Small intestine (tissue), 7 donors: Measurements from ENCODE around the gene MGP. TPM values are rescaled to one million over a fixed set of nuclear protein-coding genes. Genes with fewer than 3 reads are reported as not detected.

Source experiments
- DNase-seq, 2 donors: peaks; one replicate each; pipeline versions ENCODE4 v3.0.0 to v3.0.0-alpha.2; 2013
- FAIRE-seq: peaks from 2 replicates; lab custom pipeline; 2012; peaks lifted over from hg19 to GRCh38; lab: Jason Lieb, UNC
- H3K27ac ChIP-seq, 3 donors: one replicate each; pipeline ENCODE4 v1.5.1; 2013; ENCODE audit warnings: low read length in 2 of 3, mild to moderate bottlenecking in 2 of 3, control low read depth in 1 of 3, inconsistent platforms in 1 of 3, low read depth in 1 of 3, moderate library complexity in 1 of 3
- H3K27me3 ChIP-seq, 3 donors: one replicate each; pipeline ENCODE4 v1.6.1; 2013; ENCODE audit warnings: low read length in 3 of 3, inconsistent platforms in 1 of 3; ENCODE audit not compliant: control insufficient read depth in 3 of 3, insufficient read depth in 3 of 3
- H3K36me3 ChIP-seq, 3 donors: one replicate each; pipeline ENCODE4 v1.6.1; 2013; ENCODE audit warnings: low read length in 3 of 3, inconsistent platforms in 1 of 3, low read depth in 1 of 3, mild to moderate bottlenecking in 1 of 3, moderate library complexity in 1 of 3; ENCODE audit not compliant: control insufficient read depth in 3 of 3, insufficient read depth in 2 of 3
- H3K4me1 ChIP-seq, 3 donors: one replicate each; pipeline ENCODE4 v1.6.1; 2013; ENCODE audit warnings: low read length in 2 of 3, inconsistent platforms in 1 of 3, low read depth in 1 of 3, mild to moderate bottlenecking in 1 of 3, moderate library complexity in 1 of 3; ENCODE audit not compliant: control insufficient read depth in 3 of 3, insufficient read depth in 2 of 3
- H3K4me3 ChIP-seq, 3 donors: one replicate each; pipeline ENCODE4 v1.5.1; 2013; ENCODE audit warnings: low read length in 3 of 3, control low read depth in 1 of 3, inconsistent platforms in 1 of 3, low read depth in 1 of 3, mild to moderate bottlenecking in 1 of 3, moderate library complexity in 1 of 3
- H3K9me3 ChIP-seq, 2 donors: one replicate each; pipeline ENCODE4 v1.6.1; 2013; ENCODE audit warnings: low read depth in 1 of 2, low read length in 1 of 2; ENCODE audit not compliant: control insufficient read depth in 2 of 2, insufficient read depth in 1 of 2
- WGBS, 3 donors: extraction: QIAGEN DNeasy Blood & Tissue Kit; methylation state at CpG; one replicate each; pipeline ENCODE4 v1.1.7; 2013; 5-methylcytosine and 5-hydroxymethylcytosine counted together
- polyA plus RNA-seq, 4 donors: library from polyadenylated mRNA; stranded (reverse) in 3 of 4; unstranded in 1 of 4; fragments of 200-250 nt in 3 of 4; fragments of 120-200 nt in 1 of 4; gene quantifications; one replicate each; pipeline versions ENCODE4 v1.2.1 to v1.2.3, GENCODE V29; 2013
- donor health status: healthy with polysubstance abuse.
- donor health status: control.
- donor health status: control.
- donor health status: Bipolar disorder and iron deficiency.
- donor health status: healthy.

The MGP gene
- polyA plus RNA-seq, 4 donors: 10.6 to 268 (median 15.5) TPM

DNA sequence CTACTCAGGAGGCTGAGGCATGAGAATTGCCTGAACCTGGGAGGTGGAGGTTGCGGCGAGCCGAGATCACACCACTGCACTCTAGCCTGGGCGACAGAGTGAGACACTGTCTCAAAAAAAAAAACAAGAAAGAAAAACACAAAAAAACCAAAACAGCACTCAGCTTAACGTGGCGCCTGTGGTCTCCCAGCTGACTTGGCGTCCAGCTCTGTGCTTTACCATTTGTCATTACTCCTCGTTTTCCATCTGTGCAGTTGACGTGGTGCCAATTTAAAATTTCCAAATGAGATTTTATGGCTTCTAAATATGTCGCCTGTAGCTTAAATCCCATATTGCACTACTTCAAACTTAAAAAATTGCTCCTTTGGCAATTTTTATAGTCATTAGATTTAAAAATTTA lies 2.0 kb downstream of the MGP start:
- Histone ChIP-seq H3K27me3 (peaks cover 0 to 5% (median 0%) of the 10 kb centered on the region in 3 donors), H3K4me3 (no peak overlapping the region), H3K36me3 (no peaks in the 10 kb centered on the region), H3K27ac (peak overlapping the region in 2 of 3 donors; percentile 2 to 70), H3K9me3 (no peaks in the 10 kb centered on the region), H3K4me1 (no peaks in the 10 kb centered on the region)
- WGBS, 3 donors: 62 to 78% (median 77%) methylated on average over 10 of the region's 10 CpGs
- DNase-seq: no peak
- FAIRE-seq: no peak

DNA sequence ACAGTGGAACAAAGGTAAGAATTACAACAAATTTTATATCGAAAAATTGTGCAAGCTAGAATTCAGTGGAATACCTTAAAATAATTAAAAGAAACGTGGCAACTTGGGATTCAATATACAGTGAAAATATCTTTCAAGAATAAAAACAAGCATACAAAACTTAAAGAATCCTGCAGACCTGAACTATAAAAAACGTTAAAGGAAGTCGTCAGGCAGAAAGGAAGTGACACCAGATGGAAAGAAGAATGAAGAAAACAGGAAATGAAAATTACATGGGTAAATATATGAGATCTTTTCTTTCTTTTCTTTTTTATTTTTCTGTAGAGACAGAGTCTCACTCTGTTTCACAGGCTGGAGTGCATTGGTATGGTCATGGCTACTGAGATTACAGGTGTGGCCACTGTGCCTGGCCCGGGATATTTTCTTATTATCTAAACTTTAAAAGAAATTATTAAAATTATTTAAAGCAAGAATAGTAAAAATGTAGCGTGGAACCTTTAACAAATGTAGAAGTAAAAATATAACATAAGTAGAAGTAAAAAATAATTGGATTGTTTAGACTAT lies 4.7 kb downstream of the MGP start:
- H3K27me3 ChIP-seq: peaks cover 0 to 5% (median 0%) of the 10 kb centered on the region in 3 donors
- H3K4me3 ChIP-seq: no peak overlapping the region
- DNase-seq (no peak), FAIRE-seq (no peak)
- 78 to 80% (median 79%) methylated on average over 6 of the region's 6 CpGs for WGBS, 3 donors
- H3K9me3 ChIP-seq: no peaks in the 10 kb centered on the region
- H3K36me3 ChIP-seq: no peaks in the 10 kb centered on the region
- no peak overlapping the region for H3K27ac ChIP-seq
- H3K4me1 ChIP-seq: no peaks in the 10 kb centered on the region

DNA sequence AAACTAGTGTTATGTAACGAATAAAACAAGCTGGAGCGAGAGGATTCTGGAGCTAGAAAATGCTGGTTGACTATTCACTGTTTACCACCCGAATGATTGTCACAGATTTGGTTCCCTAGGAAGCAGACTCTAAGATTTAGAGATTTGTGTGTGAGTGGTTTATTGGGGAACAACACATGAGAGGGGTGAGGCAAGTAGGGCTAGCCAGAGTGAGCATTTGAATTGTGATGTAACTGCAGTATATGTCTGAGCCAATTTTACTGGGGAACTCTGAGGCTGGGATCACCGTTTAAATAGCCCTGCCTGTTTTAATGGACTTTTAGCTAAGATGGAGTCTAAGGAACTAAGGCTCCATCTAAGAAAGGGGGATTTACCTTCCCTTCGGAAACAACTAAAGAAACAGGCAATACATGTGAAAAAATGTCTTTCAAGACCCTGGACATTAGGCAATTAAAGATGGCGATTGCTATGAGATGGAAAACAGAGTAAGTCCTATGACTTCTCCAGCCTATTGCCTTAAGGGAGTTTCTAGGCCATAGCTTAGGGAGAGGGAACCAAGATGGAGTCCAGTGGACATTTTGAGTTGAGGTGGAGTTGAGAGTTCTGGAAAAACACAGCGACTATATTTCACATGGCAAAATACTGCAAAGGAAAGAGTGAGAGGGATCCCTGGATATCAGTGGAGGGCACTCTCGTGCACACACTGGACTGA lies 6.3 kb downstream of the MGP start:
- Histone ChIP-seq H3K27me3 (no peaks in the 10 kb centered on the region), H3K27ac (no peak overlapping the region), H3K36me3 (no peaks in the 10 kb centered on the region), H3K4me3 (no peak overlapping the region), H3K4me1 (no peaks in the 10 kb centered on the region), H3K9me3 (no peaks in the 10 kb centered on the region)
- FAIRE-seq (no peak), DNase-seq (no peak)
- 88 to 92% (median 91%) methylated on average over 8 of the region's 8 CpGs for whole genome bisulfite sequencing, 3 donors

DNA sequence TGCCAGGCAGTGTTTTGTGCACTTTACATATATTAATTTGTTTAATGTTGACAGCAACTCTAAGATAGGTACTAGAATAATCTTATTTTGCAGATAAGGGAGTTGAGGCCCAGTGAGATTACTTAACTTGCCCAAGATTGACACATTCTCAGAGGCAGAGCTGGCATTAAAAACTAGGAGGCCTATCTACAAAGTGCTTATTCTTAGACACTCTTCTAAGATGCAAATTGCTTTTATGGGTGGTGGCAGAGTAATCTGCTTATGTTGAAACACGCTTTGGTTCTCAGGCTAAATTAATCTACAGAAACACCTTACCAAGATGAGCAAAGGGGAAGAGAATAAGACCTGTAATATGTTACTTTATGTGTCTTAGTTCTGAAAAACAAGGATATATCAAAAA lies 7.2 kb downstream of the MGP start:
- H3K27me3 ChIP-seq: no peaks in the 10 kb centered on the region
- 83 to 93% (median 89%) methylated on average over 1 of the region's 1 CpG for WGBS, 3 donors
- DNase-seq (no peak), FAIRE-seq (no peak)
- H3K9me3 ChIP-seq: no peaks in the 10 kb centered on the region
- no peak overlapping the region for H3K4me3 ChIP-seq
- H3K4me1 ChIP-seq: no peaks in the 10 kb centered on the region
- no peak overlapping the region for H3K27ac ChIP-seq
- no peaks in the 10 kb centered on the region for H3K36me3 ChIP-seq

DNA sequence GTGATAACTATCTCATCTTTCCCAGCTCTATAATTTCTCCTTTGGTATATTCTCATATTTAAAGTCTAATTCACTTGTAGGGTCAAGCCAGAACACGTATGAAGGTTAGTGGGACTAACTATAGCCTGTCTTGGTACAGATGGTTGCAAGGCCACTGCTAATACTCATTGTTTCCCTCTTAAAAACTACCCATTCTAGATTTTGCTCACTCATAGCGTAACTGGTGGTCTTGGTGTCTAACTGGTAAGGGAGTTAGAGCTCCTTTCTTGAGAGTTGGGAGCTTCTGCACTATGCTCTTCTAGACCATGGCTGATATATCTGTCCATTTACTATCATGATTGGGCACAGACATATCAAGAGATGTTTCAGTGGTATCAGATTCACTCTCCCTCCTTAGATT lies 8.8 kb downstream of the MGP start:
- Histone ChIP-seq H3K4me3 (no peak overlapping the region), H3K27ac (no peak overlapping the region), H3K4me1 (no peaks in the 10 kb centered on the region), H3K9me3 (no peaks in the 10 kb centered on the region), H3K27me3 (no peaks in the 10 kb centered on the region), H3K36me3 (no peaks in the 10 kb centered on the region)
- no peak for FAIRE-seq
- WGBS, 3 donors: 37 to 84% (median 65%) methylated on average over 2 of the region's 2 CpGs
- DNase-seq: no peak

DNA sequence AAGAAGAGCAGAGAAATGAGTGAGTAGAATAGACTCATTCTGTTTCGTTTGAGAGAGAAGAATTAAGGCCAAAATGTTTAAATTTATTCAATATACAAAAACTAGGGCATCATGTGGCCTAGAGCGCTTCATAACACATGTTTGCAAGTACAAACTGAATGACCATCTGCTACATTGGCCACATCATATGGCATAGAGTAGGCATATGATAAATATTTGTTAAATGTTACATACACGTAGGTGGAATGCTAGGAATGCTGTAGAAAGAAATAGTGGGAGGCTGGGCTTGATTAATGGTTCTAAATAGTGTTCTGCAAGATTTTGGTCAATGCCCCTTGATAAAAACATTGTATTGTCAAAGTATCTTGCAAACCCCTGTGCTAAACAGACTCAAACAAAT lies 10.8 kb downstream of the MGP start:
- H3K9me3 ChIP-seq: no peaks in the 10 kb centered on the region
- DNase-seq: no peak
- no peaks in the 10 kb centered on the region for H3K36me3 ChIP-seq
- H3K27me3 ChIP-seq: no peaks in the 10 kb centered on the region
- no peaks in the 10 kb centered on the region for H3K4me1 ChIP-seq
- H3K27ac ChIP-seq: no peak overlapping the region
- 53 to 64% (median 60%) methylated on average over 3 of the region's 3 CpGs for WGBS, 3 donors
- no peak for FAIRE-seq
- no peak overlapping the region for H3K4me3 ChIP-seq

DNA sequence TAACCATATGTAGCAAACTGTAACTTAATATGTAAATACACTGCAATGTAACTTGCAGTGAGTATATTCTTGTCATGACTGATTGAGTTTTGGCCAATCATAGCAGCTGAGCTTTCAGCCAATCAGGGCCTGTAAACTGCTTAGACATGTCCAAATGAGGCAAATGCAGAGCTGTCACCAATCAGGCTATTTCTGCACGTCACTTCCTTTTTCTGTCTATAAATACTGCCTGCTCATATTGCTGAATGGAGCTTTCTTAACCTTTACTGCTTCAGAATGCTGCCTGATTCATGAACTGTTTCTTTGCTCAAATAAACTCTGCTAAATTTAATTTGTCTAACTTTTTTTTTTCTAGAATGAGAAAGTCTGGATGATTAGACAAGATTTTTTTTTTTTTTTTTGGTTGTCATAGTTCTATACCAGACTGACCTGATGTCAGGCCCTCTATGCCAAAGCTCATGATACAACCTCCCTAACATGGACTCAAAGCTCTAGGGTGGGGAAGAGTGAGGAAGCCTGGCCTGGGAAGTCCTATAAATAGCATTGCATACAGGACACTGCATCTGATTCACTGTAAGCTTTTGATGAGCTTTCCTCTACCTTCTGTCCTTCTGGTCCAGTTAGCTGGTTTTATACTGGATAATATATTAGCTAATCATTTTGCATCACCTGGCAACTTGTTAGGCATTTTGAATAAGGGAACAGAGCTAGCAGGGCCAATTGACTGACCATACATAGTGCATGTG lies 12.0 kb downstream of the MGP start:
- Histone ChIP-seq H3K4me1 (no peaks in the 10 kb centered on the region), H3K36me3 (no peaks in the 10 kb centered on the region), H3K27ac (no peak overlapping the region), H3K4me3 (no peak overlapping the region), H3K9me3 (no peaks in the 10 kb centered on the region), H3K27me3 (no peaks in the 10 kb centered on the region)
- DNase-seq (no peak), FAIRE-seq (no peak)
- 54 to 73% (median 65%) methylated on average over 1 of the region's 1 CpG for WGBS, 3 donors

DNA sequence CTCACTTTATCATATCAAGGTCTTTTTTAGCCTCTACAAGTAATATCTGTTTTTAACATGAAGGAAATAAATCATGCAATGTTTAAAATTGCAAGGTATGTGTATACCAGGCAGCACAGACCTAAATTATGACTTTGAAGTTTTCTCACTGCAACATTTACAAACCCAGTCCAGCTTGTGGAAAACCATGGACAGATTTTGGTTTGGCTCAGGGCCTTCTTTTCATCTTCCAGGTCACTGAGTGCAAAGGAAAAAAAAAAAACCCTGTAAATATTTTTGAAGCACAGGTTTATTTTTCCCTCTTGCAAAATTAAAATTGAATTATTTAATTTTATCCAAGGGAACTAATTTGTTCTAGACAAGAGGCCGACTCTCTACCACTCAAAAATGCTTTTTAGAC lies 13.8 kb downstream of the MGP start:
- FAIRE-seq: no peak

More for the DNA sequence above, 13.8 kb downstream of the MGP start:
- Histone ChIP-seq H3K9me3 (peaks cover 0 to 5% of the 10 kb centered on the region in 2 donors), H3K4me1 (no peaks in the 10 kb centered on the region), H3K36me3 (no peaks in the 10 kb centered on the region), H3K4me3 (no peak overlapping the region), H3K27ac (no peak overlapping the region), H3K27me3 (no peaks in the 10 kb centered on the region)
- DNase-seq: no peak
- 70 to 79% (median 71%) methylated on average over 1 of the region's 1 CpG for WGBS, 3 donors
